ENCODE measurements around the gene IGSF3. TPM values are rescaled to one million over a fixed set of nuclear protein-coding genes. Genes with fewer than 3 reads are reported as not detected.

The IGSF3 gene
- total RNA-seq, 1 donor from 2014 or later, result 29.4 TPM

DNA sequence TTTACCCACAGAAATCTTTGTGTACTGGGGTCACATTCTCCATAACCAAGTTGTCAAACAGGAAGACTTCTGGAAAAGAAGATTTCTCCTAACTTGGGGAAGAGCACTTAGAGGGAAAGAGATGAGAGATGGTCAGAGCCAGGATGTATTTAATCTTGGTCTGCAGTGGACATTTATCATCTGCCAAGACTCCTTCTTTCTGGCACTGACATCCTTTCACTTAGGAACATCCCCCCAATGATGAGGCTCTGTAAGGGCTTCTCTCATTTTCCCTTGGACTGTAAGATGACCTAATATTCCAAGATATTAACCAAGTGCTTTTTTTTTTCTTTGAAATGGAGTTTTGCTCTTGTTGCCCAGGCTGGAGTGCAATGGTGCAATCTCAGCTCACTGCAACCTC lies 39.3 kb upstream of the IGSF3 start:
- Mint-ChIP-seq H3K27ac (ENCODE audit: unreplicated experiment) (no peak overlapping the region), H3K4me1 (ENCODE audit: unreplicated experiment) (no peaks in the 10 kb centered on the region), H3K9me3 (ENCODE audit: unreplicated experiment) (no peaks in the 10 kb centered on the region), H3K4me3 (ENCODE audit: unreplicated experiment) (no peak overlapping the region), H3K36me3 (ENCODE audit: low read depth, unreplicated experiment) (no peaks in the 10 kb centered on the region), H3K27me3 (ENCODE audit: unreplicated experiment) (peaks cover 1% of the 10 kb centered on the region)
- DNase-seq (ENCODE audit: low spot score), result no peak
- TF ChIP-seq, protein P1, sequence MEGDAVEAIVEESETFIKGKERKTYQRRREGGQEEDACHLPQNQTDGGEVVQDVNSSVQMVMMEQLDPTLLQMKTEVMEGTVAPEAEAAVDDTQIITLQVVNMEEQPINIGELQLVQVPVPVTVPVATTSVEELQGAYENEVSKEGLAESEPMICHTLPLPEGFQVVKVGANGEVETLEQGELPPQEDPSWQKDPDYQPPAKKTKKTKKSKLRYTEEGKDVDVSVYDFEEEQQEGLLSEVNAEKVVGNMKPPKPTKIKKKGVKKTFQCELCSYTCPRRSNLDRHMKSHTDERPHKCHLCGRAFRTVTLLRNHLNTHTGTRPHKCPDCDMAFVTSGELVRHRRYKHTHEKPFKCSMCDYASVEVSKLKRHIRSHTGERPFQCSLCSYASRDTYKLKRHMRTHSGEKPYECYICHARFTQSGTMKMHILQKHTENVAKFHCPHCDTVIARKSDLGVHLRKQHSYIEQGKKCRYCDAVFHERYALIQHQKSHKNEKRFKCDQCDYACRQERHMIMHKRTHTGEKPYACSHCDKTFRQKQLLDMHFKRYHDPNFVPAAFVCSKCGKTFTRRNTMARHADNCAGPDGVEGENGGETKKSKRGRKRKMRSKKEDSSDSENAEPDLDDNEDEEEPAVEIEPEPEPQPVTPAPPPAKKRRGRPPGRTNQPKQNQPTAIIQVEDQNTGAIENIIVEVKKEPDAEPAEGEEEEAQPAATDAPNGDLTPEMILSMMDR (IDR thresholded peaks at IDR 0.05; ENCODE audit: unreplicated experiment), result no peak

DNA sequence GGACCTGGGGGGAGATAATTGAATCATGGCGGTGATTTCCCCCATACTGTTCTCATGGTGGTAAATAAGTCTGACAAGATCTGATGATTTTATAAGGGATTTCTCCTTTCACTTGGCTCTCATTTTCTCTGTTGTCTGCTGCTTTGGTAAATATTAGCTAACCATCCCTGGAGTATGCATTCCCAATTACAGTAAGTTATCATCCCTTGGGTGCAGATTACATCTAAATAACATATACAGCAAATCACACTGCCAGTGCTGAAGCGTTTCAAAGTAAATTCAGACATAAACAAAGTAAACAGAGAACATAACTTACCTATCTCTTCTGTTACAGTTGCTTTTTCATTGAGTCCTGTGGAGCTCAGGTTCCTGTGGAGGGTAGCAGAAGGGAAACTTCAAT lies 38.6 kb upstream of the IGSF3 start:
- Mint-ChIP-seq H3K4me1 (ENCODE audit: unreplicated experiment) (no peaks in the 10 kb centered on the region), H3K36me3 (ENCODE audit: low read depth, unreplicated experiment) (no peaks in the 10 kb centered on the region), H3K27me3 (ENCODE audit: unreplicated experiment) (peaks cover 1% of the 10 kb centered on the region), H3K27ac (ENCODE audit: unreplicated experiment) (no peak overlapping the region), H3K9me3 (ENCODE audit: unreplicated experiment) (no peaks in the 10 kb centered on the region), H3K4me3 (ENCODE audit: unreplicated experiment) (no peak overlapping the region)
- TF ChIP-seq, protein P1 (IDR thresholded peaks at IDR 0.05; ENCODE audit: unreplicated experiment), result no peak
- DNase-seq (ENCODE audit: low spot score), result no peak

DNA sequence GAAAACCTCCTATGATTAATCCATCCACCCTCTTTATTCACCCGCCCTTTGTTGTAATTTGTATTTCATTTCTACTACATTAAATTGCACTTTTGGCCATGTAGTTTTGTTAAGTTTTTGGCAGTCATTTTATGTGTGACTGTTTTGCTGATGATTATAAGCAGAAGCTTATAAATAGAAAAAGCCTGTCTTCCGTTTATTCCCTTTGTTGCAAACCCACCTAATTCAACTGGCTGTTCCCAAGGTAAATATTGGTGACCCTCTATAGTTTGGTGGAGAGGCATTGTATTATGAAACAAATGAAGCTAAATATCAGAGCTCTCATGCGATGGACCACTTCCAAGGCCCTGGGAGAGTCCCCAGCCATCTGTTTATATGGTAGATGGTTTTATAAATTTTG lies 36.7 kb upstream of the IGSF3 start:
- Mint-ChIP-seq H3K4me3 (ENCODE audit: unreplicated experiment) (no peak overlapping the region), H3K4me1 (ENCODE audit: unreplicated experiment) (no peaks in the 10 kb centered on the region), H3K27ac (ENCODE audit: unreplicated experiment) (no peak overlapping the region), H3K36me3 (ENCODE audit: low read depth, unreplicated experiment) (no peaks in the 10 kb centered on the region), H3K9me3 (ENCODE audit: unreplicated experiment) (no peaks in the 10 kb centered on the region), H3K27me3 (ENCODE audit: unreplicated experiment) (peaks cover 1% of the 10 kb centered on the region)
- DNase-seq (ENCODE audit: low spot score), result no peak
- TF ChIP-seq, protein P1 (IDR thresholded peaks at IDR 0.05; ENCODE audit: unreplicated experiment), result no peak

DNA sequence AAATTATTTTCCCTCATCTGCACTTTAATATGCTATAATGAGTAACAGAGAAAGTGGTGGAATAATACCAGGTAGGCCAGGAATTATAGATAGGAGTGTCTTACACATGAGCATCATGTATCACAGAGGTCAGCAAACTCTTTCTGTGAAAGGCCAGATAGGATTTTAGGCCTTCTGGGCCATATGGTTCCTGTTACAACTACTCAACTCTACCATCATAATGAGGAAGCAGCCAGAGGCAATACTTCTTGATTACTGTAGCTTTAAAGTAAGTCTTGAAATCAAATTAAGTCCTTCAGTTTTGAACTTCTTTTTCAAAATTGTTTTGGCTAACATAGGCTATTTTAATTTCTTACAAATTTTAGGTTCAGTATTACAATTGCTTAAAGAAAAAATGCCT lies 32.1 kb upstream of the IGSF3 start:
- H3K9me3 Mint-ChIP-seq (ENCODE audit: unreplicated experiment), result no peaks in the 10 kb centered on the region
- no peak overlapping the region for H3K4me3 Mint-ChIP-seq (ENCODE audit: unreplicated experiment)
- TF ChIP-seq, protein P1 (IDR thresholded peaks at IDR 0.05; ENCODE audit: unreplicated experiment), result no peak
- peaks cover 10% of the 10 kb centered on the region for H3K4me1 Mint-ChIP-seq (ENCODE audit: unreplicated experiment)
- H3K36me3 Mint-ChIP-seq (ENCODE audit: low read depth, unreplicated experiment), result no peaks in the 10 kb centered on the region
- no peaks in the 10 kb centered on the region for H3K27me3 Mint-ChIP-seq (ENCODE audit: unreplicated experiment)
- H3K27ac Mint-ChIP-seq (ENCODE audit: unreplicated experiment), result no peak overlapping the region
- DNase-seq (ENCODE audit: low spot score), result no peak

DNA sequence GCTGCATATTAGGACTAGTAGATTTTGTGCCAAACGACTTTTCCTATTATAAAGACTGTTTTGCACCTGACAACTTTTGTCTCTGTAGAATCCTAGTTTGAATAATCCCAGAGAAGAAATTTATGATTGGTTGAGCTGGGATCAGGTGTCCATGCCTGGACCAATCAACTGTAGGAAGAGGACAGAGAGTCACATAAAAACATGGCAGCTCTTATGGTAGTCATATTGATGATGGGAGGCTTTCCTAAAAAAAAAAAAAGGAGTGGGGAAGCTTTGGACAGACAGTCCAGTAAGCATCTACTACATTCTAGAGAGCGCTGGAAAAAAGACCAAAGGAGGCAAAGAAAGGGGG lies 30.7 kb upstream of the IGSF3 start:
- TF ChIP-seq, protein P1 (IDR thresholded peaks at IDR 0.05; ENCODE audit: unreplicated experiment), result no peak
- Mint-ChIP-seq H3K4me3 (ENCODE audit: unreplicated experiment) (no peak overlapping the region), H3K27me3 (ENCODE audit: unreplicated experiment) (no peaks in the 10 kb centered on the region), H3K27ac (ENCODE audit: unreplicated experiment) (no peak overlapping the region), H3K9me3 (ENCODE audit: unreplicated experiment) (no peaks in the 10 kb centered on the region), H3K4me1 (ENCODE audit: unreplicated experiment) (peaks cover 10% of the 10 kb centered on the region), H3K36me3 (ENCODE audit: low read depth, unreplicated experiment) (no peaks in the 10 kb centered on the region)
- DNase-seq (ENCODE audit: low spot score), result no peak

Data from endothelial cell (in vitro differentiated cells).